ENCODE measurements around the gene BDH2.

The BDH2 gene

DNA sequence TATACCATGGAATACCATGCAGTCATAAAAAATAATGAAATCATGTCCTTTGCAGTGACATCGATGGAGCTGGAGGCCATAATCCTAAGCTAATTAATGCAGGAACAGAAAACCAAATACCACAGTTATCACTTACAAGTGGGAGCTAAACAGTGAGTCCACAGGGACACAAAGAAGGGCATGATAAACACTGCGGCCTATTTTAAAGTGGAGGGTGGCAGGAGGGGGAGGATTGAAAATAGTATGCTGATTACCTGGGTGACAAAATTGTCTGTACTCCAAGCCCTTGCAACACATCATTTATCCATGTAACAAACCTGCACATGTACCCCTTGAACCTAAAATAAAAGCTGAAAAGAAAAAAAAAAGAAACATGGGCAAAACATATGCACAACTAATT, 63.5 kb downstream of the BDH2 start:
- H3K4me2 ChIP-seq = no peak overlapping the region
- no peak overlapping the region for H3K9ac ChIP-seq
- H3K36me3 ChIP-seq (ENCODE audit: insufficient read depth) = no peaks in the 10 kb centered on the region
- no peaks in the 10 kb centered on the region for H4K20me1 ChIP-seq (ENCODE audit: insufficient read depth)
- TF ChIP-seq, protein P1, sequence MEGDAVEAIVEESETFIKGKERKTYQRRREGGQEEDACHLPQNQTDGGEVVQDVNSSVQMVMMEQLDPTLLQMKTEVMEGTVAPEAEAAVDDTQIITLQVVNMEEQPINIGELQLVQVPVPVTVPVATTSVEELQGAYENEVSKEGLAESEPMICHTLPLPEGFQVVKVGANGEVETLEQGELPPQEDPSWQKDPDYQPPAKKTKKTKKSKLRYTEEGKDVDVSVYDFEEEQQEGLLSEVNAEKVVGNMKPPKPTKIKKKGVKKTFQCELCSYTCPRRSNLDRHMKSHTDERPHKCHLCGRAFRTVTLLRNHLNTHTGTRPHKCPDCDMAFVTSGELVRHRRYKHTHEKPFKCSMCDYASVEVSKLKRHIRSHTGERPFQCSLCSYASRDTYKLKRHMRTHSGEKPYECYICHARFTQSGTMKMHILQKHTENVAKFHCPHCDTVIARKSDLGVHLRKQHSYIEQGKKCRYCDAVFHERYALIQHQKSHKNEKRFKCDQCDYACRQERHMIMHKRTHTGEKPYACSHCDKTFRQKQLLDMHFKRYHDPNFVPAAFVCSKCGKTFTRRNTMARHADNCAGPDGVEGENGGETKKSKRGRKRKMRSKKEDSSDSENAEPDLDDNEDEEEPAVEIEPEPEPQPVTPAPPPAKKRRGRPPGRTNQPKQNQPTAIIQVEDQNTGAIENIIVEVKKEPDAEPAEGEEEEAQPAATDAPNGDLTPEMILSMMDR (conservative IDR thresholded peaks at IDR 0.05; ENCODE audit: low read depth, low read length) = no peak
- no peaks in the 10 kb centered on the region for H3K4me1 ChIP-seq (ENCODE audit: low read depth, poor library complexity, severe bottlenecking)
- no peaks in the 10 kb centered on the region for H3K27me3 ChIP-seq (ENCODE audit: insufficient read depth, low read depth)
- no peak overlapping the region for H3K27ac ChIP-seq
- no peak overlapping the region for H2AFZ ChIP-seq (ENCODE audit: low read depth)
- no peaks in the 10 kb centered on the region for H3K79me2 ChIP-seq (ENCODE audit: insufficient read depth, low read depth)
- no peak overlapping the region for H3K4me3 ChIP-seq (IDR thresholded peaks at IDR 0.05; ENCODE audit: insufficient read depth, low read depth, low read length)

DNA sequence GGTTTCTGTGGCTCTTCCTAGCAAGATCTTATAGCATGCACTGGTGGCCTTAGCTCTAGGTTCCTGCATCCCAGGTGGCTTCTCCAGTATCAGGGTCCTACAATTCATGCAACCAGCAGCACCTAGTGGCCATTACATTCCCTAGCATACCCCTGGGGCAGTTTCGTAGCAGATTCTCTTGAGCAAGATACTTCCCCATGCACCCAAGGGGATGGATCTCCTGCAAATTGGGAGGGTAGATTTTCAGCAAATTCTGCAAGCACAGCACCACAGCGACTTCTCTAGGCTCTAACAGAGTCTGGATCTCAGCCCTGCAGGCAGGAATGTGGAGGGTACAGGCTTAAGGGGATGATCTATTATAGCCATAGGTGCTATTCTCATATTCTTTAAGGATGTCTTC, 67.1 kb downstream of the BDH2 start:
- no peaks in the 10 kb centered on the region for H4K20me1 ChIP-seq (ENCODE audit: insufficient read depth)
- no peak overlapping the region for H3K9ac ChIP-seq
- H3K4me3 ChIP-seq (IDR thresholded peaks at IDR 0.05; ENCODE audit: insufficient read depth, low read depth, low read length) = no peak overlapping the region
- no peaks in the 10 kb centered on the region for H3K79me2 ChIP-seq (ENCODE audit: insufficient read depth, low read depth)
- no peak overlapping the region for H2AFZ ChIP-seq (ENCODE audit: low read depth)
- H3K27me3 ChIP-seq (ENCODE audit: insufficient read depth, low read depth) = no peaks in the 10 kb centered on the region
- TF ChIP-seq, protein P1 (conservative IDR thresholded peaks at IDR 0.05; ENCODE audit: low read depth, low read length) = peak; percentile 70
- H3K4me2 ChIP-seq = no peak overlapping the region
- H3K4me1 ChIP-seq (ENCODE audit: low read depth, poor library complexity, severe bottlenecking) = no peaks in the 10 kb centered on the region
- H3K27ac ChIP-seq = no peak overlapping the region
- H3K36me3 ChIP-seq (ENCODE audit: insufficient read depth) = no peaks in the 10 kb centered on the region

- no peaks in the 10 kb centered on the region for H4K20me1 ChIP-seq (ENCODE audit: insufficient read depth)
- no peaks in the 10 kb centered on the region for H3K27me3 ChIP-seq (ENCODE audit: insufficient read depth, low read depth)
- no peaks in the 10 kb centered on the region for H3K79me2 ChIP-seq (ENCODE audit: insufficient read depth, low read depth)
- H3K4me3 ChIP-seq (IDR thresholded peaks at IDR 0.05; ENCODE audit: insufficient read depth, low read depth, low read length) = no peak overlapping the region
- H2AFZ ChIP-seq (ENCODE audit: low read depth) = no peak overlapping the region
- TF ChIP-seq, protein P1 (conservative IDR thresholded peaks at IDR 0.05; ENCODE audit: low read depth, low read length) = no peak
- no peak overlapping the region for H3K4me2 ChIP-seq
- H3K9ac ChIP-seq = no peak overlapping the region
- no peak overlapping the region for H3K27ac ChIP-seq
- no peaks in the 10 kb centered on the region for H3K4me1 ChIP-seq (ENCODE audit: low read depth, poor library complexity, severe bottlenecking)
- H3K36me3 ChIP-seq (ENCODE audit: insufficient read depth) = no peaks in the 10 kb centered on the region
Observed at GRCh38 chr4:103030791-103031190, 68.8 kb downstream of the BDH2 start.

DNA sequence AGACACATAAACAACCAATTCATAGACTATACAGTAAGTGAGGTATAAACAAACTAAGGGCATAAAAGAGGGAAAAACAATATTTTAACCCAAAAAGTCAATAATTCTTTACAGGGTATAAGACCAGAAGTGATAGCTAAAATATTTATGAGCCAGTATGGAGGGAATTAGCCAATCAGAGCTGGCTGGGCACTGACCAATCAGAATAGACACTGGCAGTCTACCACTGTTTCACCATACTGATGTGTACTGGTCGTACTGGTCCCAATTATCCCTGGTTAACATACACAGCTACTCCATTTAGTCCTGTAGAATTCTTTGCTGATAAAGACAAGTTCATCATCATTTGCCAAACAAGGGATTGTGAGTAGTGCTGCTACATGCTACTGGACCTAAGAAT, 70.3 kb downstream of the BDH2 start:
- no peaks in the 10 kb centered on the region for H3K36me3 ChIP-seq (ENCODE audit: insufficient read depth)
- H3K4me2 ChIP-seq = no peak overlapping the region
- TF ChIP-seq, protein P1 (conservative IDR thresholded peaks at IDR 0.05; ENCODE audit: low read depth, low read length) = no peak
- H3K4me1 ChIP-seq (ENCODE audit: low read depth, poor library complexity, severe bottlenecking) = no peaks in the 10 kb centered on the region
- H3K79me2 ChIP-seq (ENCODE audit: insufficient read depth, low read depth) = no peaks in the 10 kb centered on the region
- no peak overlapping the region for H3K9ac ChIP-seq
- no peak overlapping the region for H3K4me3 ChIP-seq (IDR thresholded peaks at IDR 0.05; ENCODE audit: insufficient read depth, low read depth, low read length)
- H3K27ac ChIP-seq = no peak overlapping the region
- H4K20me1 ChIP-seq (ENCODE audit: insufficient read depth) = no peaks in the 10 kb centered on the region
- no peaks in the 10 kb centered on the region for H3K27me3 ChIP-seq (ENCODE audit: insufficient read depth, low read depth)
- no peak overlapping the region for H2AFZ ChIP-seq (ENCODE audit: low read depth)
